Measurements from ENCODE around the gene MFNG. TPM values are rescaled to one million over a fixed set of nuclear protein-coding genes. Genes with fewer than 3 reads are reported as not detected.

MFNG gene
- total RNA-seq, 1 donor from 2014 or later: 2.3 TPM

DNA sequence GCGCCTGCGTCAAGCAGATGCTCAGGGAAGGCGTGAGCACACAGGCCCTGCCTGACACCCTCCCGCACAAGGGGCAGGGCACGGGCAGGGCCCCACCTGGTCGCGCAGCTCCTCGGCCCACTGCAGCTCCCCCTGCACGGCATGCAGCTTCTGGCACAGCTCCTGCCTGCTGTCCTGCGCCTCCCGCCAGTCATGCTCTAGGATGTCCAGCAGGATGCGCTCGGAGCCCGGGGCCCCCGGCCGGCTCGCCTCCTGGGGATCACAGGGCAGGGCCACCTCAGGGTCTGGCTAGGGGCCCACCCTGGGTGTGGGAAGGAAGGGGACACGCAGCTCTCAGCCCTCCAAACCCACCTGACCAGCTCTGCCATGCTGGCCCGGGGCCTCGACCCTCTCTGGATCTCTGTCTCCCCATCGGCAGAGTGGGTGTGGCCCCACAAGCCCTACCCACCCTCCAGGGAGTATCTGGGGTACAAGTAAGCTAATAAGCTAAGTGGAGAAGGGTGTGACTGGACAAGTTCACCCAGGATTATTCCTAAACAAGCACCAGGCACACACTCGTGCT is 22.3 kb upstream of the MFNG start:
- Histone ChIP-seq H3K79me2 (ENCODE audit: low read depth) (no peaks in the 10 kb centered on the region), H3K4me1 (peaks cover 26% of the 10 kb centered on the region), H3K4me3 (no peak overlapping the region), H3K9me3 (ENCODE audit: low read depth) (no peaks in the 10 kb centered on the region), H3K36me3 (no peaks in the 10 kb centered on the region), H3K27me3 (no peaks in the 10 kb centered on the region), H4K20me1 (ENCODE audit: low read depth) (no peaks in the 10 kb centered on the region), H3K9ac (no peak overlapping the region), H3K4me2 (no peak overlapping the region), H2AFZ (replicated peaks) (no peak overlapping the region), H3K27ac (no peak overlapping the region), H3F3A (ENCODE audit: low read depth) (peaks cover 7% of the 10 kb centered on the region)
- TF ChIP-seq, protein P1, sequence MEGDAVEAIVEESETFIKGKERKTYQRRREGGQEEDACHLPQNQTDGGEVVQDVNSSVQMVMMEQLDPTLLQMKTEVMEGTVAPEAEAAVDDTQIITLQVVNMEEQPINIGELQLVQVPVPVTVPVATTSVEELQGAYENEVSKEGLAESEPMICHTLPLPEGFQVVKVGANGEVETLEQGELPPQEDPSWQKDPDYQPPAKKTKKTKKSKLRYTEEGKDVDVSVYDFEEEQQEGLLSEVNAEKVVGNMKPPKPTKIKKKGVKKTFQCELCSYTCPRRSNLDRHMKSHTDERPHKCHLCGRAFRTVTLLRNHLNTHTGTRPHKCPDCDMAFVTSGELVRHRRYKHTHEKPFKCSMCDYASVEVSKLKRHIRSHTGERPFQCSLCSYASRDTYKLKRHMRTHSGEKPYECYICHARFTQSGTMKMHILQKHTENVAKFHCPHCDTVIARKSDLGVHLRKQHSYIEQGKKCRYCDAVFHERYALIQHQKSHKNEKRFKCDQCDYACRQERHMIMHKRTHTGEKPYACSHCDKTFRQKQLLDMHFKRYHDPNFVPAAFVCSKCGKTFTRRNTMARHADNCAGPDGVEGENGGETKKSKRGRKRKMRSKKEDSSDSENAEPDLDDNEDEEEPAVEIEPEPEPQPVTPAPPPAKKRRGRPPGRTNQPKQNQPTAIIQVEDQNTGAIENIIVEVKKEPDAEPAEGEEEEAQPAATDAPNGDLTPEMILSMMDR (IDR thresholded peaks at IDR 0.05): peak; percentile 12
- no peak for TF ChIP-seq EZH2 (IDR thresholded peaks at IDR 0.05)
- Mint-ChIP-seq H3K9me3 (no peaks in the 10 kb centered on the region), H3K36me3 (no peaks in the 10 kb centered on the region), H3K4me3 (peak overlapping the region; percentile 48), H3K27me3 (ENCODE audit: insufficient read depth, low read depth) (peaks cover 17% of the 10 kb centered on the region), H3K27ac (peak overlapping the region; percentile 79), H3K4me1 (peaks cover 42% of the 10 kb centered on the region)
- no peak for DNase-seq (ENCODE audit: low spot score)

GRCh38 chr22:37507731-37508130 is 21.5 kb upstream of the MFNG start:
- Mint-ChIP-seq H3K27ac (peak overlapping the region; percentile 74), H3K9me3 (no peaks in the 10 kb centered on the region), H3K4me3 (no peak overlapping the region), H3K36me3 (no peaks in the 10 kb centered on the region), H3K27me3 (ENCODE audit: insufficient read depth, low read depth) (peaks cover 17% of the 10 kb centered on the region), H3K4me1 (peaks cover 35% of the 10 kb centered on the region)
- H3K4me3 ChIP-seq: no peak overlapping the region
- H3K4me2 ChIP-seq: no peak overlapping the region
- H3K4me1 ChIP-seq: peaks cover 23% of the 10 kb centered on the region
- H3K79me2 ChIP-seq (ENCODE audit: low read depth): no peaks in the 10 kb centered on the region
- no peak overlapping the region for H3K27ac ChIP-seq
- H3K36me3 ChIP-seq: no peaks in the 10 kb centered on the region
- no peaks in the 10 kb centered on the region for H3K9me3 ChIP-seq (ENCODE audit: low read depth)
- H3K9ac ChIP-seq: no peak overlapping the region
- TF ChIP-seq EZH2phosphoT487 (IDR thresholded peaks at IDR 0.05): no peak
- TF ChIP-seq, protein P1 (IDR thresholded peaks at IDR 0.05): no peak
- no peak for TF ChIP-seq EZH2 (IDR thresholded peaks at IDR 0.05)
- H3F3A ChIP-seq (ENCODE audit: low read depth): peaks cover 6% of the 10 kb centered on the region
- no peaks in the 10 kb centered on the region for H4K20me1 ChIP-seq (ENCODE audit: low read depth)
- no peak for DNase-seq (ENCODE audit: low spot score)
- H2AFZ ChIP-seq (replicated peaks): no peak overlapping the region
- H3K27me3 ChIP-seq: no peaks in the 10 kb centered on the region

DNA sequence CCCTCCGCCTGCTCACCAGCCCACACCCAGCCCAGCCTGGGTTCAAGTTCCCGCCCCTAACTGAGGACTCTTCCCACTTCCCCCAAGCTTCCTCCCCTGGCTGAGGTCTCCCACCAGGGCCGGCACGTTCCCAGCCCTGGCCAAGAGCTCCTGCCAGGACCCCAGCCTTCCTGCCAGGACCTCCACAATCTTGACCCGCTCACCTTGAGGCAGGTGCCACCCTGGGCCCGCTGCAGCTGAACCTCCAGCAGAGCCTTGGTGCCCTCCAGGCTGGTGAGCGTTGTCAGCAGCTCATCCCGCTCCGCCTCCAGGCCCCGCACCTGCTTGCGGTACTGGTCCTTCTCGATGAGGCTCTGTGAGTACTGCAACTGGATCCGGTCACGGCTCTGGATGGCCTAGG is 19.8 kb upstream of the MFNG start:
- Mint-ChIP-seq H3K4me1 (peaks cover 34% of the 10 kb centered on the region), H3K27me3 (ENCODE audit: insufficient read depth, low read depth) (peaks cover 14% of the 10 kb centered on the region), H3K9me3 (no peaks in the 10 kb centered on the region), H3K36me3 (no peaks in the 10 kb centered on the region), H3K4me3 (no peak overlapping the region), H3K27ac (no peak overlapping the region)
- Histone ChIP-seq H4K20me1 (ENCODE audit: low read depth) (no peaks in the 10 kb centered on the region), H3K9me3 (ENCODE audit: low read depth) (no peaks in the 10 kb centered on the region), H3K4me2 (no peak overlapping the region), H3K27me3 (no peaks in the 10 kb centered on the region), H3K4me3 (no peak overlapping the region), H2AFZ (replicated peaks) (no peak overlapping the region), H3K9ac (no peak overlapping the region), H3F3A (ENCODE audit: low read depth) (no peaks in the 10 kb centered on the region), H3K27ac (no peak overlapping the region), H3K4me1 (peaks cover 17% of the 10 kb centered on the region), H3K36me3 (no peaks in the 10 kb centered on the region), H3K79me2 (ENCODE audit: low read depth) (no peaks in the 10 kb centered on the region)
- TF ChIP-seq, protein P1 (IDR thresholded peaks at IDR 0.05): no peak
- no peak for TF ChIP-seq EZH2phosphoT487 (IDR thresholded peaks at IDR 0.05)
- no peak for TF ChIP-seq EZH2 (IDR thresholded peaks at IDR 0.05)
- no peak for DNase-seq (ENCODE audit: low spot score)

Measured in neural progenitor cell (in vitro differentiated cells).